HG03342 (cell line): ENCODE results near the gene NDUFB6.
"Not testable (repeated sequence)": the region's sequence is repeated elsewhere in the genome, so short reads cannot be mapped to it uniquely, and the experiment has no call there.

Experiments used
- ATAC-seq: cut with Tn5 transposase; IDR thresholded peaks from one replicate; pipeline ENCODE4 v1.9.1; 2021; ENCODE audit warnings: mild to moderate bottlenecking, moderate library complexity; ENCODE audit not compliant: unreplicated experiment

Gene NDUFB6

DNA sequence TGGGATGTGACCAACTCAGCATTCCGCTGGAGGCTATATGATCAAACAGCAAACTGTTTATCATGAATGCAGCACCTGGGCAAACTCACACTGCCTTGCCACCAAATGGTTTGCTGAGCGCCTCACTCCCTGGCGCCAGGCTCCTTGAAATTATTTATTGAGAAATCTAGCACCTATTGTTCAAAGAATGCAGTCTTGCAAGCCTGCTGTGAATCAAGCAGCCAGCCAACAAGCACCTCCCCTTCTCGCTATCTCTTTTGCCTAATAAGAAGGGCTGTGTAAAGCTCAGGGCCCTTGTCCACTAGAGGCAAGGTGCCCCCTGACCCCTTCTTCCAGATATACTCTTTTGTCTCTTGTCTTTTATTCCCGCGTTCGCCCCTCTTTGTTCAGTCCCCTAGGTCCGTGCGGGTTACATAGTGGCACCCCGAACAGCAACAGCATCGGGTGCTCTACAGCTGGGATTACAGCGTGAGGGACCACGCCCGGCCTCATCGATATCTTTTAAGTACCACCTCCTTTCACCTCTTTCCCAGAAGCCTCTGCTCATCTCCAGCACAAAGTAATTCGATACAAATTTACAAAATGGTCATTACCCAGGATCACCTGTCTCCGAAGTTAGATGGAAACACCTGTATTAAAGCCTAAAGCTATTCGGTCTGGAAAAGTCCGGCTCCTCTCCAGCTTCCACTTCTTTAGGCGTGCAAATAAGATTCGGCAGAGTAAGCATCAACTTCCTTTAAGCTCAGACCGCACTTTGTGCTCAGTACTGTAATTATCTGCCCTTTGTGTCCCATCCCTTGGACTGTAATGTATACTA lies 47.9 kb downstream of the NDUFB6 start:
- peak; percentile 17 for ATAC-seq

DNA sequence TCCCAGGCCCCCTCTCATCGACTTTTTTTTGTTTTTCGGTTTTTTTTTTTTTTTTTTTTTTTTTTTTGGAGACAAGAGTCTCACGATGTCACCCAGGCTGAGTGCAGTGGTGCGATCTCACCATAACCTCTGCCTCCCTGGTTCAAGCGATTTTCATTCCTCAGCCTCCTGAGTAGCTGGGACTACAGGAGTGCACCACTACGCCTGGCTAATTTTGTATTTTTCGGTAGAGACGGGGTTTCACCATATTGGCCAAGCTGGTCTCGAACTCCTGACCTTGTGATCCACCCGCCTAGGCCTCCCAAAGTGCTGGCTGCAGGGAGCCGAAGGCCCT lies 48.4 kb downstream of the NDUFB6 start:
- ATAC-seq, result not testable (repeated sequence)

DNA sequence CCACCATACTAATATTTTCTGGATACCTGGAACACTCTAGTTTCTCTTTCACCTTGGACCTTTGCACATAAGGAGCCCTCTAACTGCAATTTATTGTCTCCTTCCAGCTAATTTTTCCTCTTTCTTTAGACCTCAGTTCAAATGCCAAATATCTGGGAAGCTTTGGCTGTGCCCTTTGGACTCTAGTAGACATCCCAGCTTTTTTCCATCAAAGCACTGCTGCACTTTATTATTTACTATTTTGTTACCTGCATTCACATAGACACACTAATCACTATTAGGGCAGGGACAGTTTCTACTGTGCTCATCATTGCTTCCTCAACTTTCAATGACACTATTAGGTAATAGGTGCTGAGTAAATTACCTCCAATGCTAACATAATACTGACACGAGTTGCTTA lies 49.0 kb downstream of the NDUFB6 start:
- no peak for ATAC-seq

DNA sequence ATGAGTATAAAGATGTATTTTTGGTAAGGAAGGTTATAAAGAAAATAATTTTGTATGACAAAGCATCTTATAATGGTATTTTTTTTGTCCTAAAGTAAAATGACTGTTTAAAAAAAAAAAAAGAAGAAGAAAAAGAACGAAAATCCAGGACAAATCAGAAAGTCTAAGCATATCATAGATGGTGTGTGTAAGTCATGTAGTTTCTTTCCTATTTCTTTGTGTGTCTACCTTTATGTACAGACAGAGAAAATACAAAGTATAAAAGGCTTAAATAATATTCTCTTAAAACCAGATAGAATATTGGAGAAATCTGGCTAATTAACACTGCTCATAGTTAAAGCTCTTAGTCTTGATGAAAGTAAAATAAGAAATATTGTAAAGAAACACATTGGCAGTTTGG lies 54.7 kb downstream of the NDUFB6 start:
- ATAC-seq, result no peak

DNA sequence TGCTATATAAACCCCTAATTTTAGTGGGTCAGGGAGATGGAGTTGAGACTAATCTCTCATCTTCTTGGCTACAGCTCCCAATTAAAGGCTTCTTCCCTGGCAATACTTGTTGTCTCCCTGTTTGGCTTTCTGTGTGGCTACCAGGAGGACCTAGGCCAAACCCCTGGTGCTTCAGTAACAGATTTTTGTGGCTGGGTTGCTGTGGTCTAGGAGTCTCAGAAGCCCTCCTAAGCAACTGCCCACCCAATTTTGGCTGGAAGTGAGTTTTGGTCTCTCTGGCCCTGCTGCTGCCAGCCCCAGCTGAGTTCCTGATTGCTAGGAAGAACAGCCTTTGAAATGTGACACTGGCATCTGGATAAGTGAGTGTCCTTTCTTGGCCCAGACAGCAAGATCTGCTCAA lies 56.7 kb downstream of the NDUFB6 start:
- ATAC-seq, result no peak

DNA sequence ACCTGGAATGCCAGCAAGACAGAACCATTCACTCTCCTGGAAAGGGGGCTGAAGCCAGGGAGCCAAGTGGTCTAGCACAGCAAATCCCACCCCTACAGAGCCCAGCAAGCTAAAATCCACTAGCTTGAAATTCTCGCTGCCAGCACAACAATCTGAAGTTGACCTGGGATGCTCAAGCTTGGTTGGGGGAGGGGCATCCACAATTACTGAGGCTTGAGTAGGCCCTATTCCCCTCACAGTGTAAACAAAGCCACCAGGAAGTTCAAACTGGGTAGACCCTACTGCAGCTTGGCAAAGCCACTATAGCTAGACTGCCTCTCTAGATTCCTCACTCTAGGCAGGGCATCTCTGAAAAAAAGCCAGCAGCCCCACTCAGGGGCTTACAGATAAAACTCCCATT lies 64.2 kb downstream of the NDUFB6 start:
- ATAC-seq, result no peak

DNA sequence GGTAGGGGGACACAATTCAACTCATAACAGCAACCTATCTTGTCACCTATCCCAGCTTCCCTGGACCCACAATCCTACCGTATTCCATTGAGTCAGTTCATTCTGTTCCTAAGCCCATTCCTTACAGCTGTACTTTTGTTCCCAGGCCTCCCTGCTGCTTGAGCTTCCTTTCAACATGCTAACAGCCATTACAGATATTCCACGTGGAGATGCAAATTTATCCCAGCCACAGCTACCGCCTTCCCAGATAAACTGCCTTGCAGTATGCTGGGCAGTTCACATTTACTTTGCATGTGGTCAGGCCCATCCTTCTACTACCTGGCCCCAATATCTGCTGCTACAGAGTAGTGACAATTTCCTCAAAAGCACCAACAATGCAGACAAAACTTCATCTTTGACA lies 70.0 kb downstream of the NDUFB6 start:
- ATAC-seq, result no peak
